Neural cell (in vitro differentiated cells): ENCODE measurements around the gene TNFAIP1.

Experiments
- CTCF ChIP-seq: fragments of 450-650 bp; IDR thresholded peaks from 2 replicates; pipeline ENCODE4 v1.5.1; 2014; ENCODE audit warnings: antibody characterized with exemption, mild to moderate bottlenecking, moderate library complexity; ENCODE audit not compliant: poor library complexity, severe bottlenecking
- EZH2 ChIP-seq: fragments of 200-600, 300-800 bp; shearing (Covaris generic), sonication (generic); IDR thresholded peaks from 2 replicates; pipeline ENCODE4 v1.6.1; 2014; ENCODE audit warnings: antibody characterized with exemption, low read length, borderline replicate concordance, mild to moderate bottlenecking; ENCODE audit not compliant: insufficient read depth, poor library complexity, severe bottlenecking
- POLR2AphosphoS5 ChIP-seq: IDR thresholded peaks from 2 replicates; pipeline ENCODE4 v1.6.1; 2012

GRCh38 chr17:28335959-28336871 is 654 bp downstream of the TNFAIP1 start:
- TF ChIP-seq CTCF (no peak), EZH2 (no peak), POLR2AphosphoS5 (peak; percentile 91)
